Epithelial cell of esophagus (primary cell): ENCODE data around the gene MYBPC3.

ENCODE experiments used
- DNase-seq: peaks from one replicate; pipeline ENCODE4 v3.0.0; 2010; ENCODE audit warnings: low read depth
- H3K4me3 ChIP-seq: 2 replicates; pipeline ENCODE4 v1.5.1; 2011; ENCODE audit warnings: mild to moderate bottlenecking, low read length, control low read depth
- CTCF ChIP-seq: IDR thresholded peaks from 2 replicates; pipeline ENCODE4 v1.5.1; 2011; ENCODE audit warnings: low read depth, mild to moderate bottlenecking, low read length, control low read depth, inconsistent platforms; ENCODE audit not compliant: insufficient read depth; ENCODE audit errors: missing control alignments

MYBPC3 gene

GRCh38 chr11:47348131-47348802 lies 4.2 kb downstream of the MYBPC3 start:
- no peak overlapping the region for H3K4me3 ChIP-seq
- no peak for TF ChIP-seq CTCF
- DNase-seq, result no peak

DNA sequence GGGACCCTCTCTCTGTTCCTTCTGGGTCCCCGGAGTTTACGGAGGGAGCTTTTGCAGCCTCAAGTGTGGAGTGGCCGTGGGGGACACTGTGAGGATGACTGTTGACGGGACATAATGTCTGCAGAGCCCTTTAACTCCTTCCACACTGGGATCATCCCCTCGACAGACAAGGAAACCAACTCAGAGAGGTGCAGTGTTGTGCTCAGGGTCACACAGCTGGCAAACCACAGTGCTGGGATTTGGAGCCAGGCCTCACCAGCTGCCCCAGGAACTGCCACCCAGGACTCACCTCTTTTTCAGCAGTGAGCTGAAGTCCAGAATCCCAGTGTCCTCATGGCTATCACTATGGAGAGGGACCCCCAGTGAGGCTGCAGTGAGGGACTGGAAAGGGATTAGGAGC lies 5.4 kb downstream of the MYBPC3 start:
- TF ChIP-seq CTCF, result no peak
- no peak overlapping the region for H3K4me3 ChIP-seq
- no peak for DNase-seq

DNA sequence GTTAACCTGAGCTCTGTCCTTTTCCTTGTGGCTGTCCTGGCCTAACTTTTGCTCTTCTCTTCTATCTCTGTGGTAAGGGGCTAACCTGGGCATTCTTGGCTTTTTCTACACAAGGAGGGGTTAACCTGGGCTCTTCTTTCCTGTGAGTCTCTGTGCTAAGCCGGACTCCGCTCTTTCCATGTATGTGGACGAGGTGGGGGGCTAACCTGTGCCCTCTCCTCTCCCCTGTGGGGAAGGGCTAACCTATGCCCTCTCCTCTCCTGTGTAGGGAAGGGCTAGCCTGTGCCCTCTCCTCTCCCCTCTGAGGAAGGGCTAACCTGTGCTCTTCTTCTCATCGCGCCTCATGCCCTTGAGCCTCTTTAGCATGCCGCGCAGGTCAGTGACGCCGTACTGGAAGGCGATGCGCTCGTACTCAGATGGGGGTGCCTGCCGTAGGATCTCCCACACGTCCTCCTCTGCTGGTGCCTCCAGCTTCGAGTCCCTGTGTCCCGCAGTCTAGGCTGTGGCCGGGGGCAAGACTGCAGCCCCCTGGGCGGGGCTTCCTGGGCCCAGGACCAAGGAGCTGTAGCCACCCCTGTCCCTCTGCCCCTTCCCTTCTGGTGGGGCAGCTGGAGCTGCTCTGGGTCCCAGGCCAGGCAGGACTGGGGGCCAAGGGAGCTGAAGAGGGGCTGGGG lies 6.5 kb downstream of the MYBPC3 start:
- no peak overlapping the region for H3K4me3 ChIP-seq
- no peak for TF ChIP-seq CTCF
- no peak for DNase-seq

- no peak for DNase-seq
- H3K4me3 ChIP-seq, result no peak overlapping the region
- TF ChIP-seq CTCF, result no peak
These were observed 9.6 kb downstream of the MYBPC3 start for GRCh38 chr11:47342854-47343253.

DNA sequence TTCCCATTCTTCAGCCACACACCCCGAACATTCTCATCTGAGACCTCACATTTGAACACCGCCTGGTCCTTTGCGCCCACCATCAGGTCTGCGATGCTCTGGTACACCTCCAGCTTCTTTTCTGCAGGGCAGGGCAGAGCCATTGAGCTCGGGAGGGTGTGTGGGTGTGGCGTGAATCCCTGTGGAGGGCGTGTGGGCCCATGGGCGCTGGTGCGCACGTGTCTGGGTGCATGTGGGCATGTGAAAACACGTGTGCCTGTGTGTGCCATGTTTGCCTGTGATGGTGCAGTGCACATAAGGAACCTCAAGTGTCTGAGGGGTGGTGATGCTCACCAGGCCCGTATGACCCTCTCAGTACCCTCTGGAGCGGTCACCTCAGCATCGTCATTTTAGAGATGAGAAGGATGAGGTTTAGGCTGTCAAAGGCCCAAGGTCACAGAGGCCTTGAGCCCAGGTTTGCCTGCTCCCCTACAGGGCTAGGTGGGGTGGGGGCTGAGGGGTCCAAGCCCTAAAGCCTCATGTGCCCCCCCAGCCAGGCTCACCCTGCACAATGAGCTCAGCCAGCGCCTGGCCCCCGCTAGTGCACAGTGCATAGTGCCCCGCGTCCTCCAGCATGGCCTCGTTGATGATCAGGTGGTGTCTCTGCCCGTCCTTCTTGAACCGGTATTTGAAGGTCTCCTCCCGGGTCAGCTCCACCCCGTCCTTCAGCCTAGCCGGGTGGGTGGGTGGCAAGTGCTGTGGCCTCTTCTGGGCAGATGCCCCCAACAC lies 10.3 kb downstream of the MYBPC3 start:
- no peak for DNase-seq
- no peak overlapping the region for H3K4me3 ChIP-seq
- TF ChIP-seq CTCF, result no peak

GRCh38 chr11:47340980-47341775 lies 11.3 kb downstream of the MYBPC3 start:
- no peak for TF ChIP-seq CTCF
- no peak overlapping the region for H3K4me3 ChIP-seq
- no peak for DNase-seq
